RWPE2 (cell line): Measurements from ENCODE around the gene DEPDC4.

ENCODE experiments used
- ATAC-seq: fragments of 200-7000 bp; cut with Tn5 transposase; 3 replicates; pipeline ENCODE4 v1.9.1; 2021; ENCODE audit warnings: low read depth
- DNase-seq: peaks from one replicate; pipeline ENCODE4 v3.0.0-alpha.2; 2020; ENCODE audit warnings: low spot score
- H3K27ac ChIP-seq: fragments of 450-650 bp; 2 replicates; pipeline ENCODE4 v1.5.1; 2017; ENCODE audit warnings: mild to moderate bottlenecking; ENCODE audit not compliant: poor library complexity, severe bottlenecking
- H3K27me3 ChIP-seq: fragments of 250-450 bp; sonication (Bioruptor Pico); 2 replicates; pipeline ENCODE4 v1.5.1; 2021; ENCODE audit warnings: mild to moderate bottlenecking, moderate library complexity; ENCODE audit not compliant: insufficient read depth, poor library complexity, severe bottlenecking
- H3K36me3 ChIP-seq: fragments of 250-450 bp; sonication (Bioruptor Pico); 2 replicates; pipeline ENCODE4 v1.5.1; 2020; ENCODE audit warnings: low read depth, mild to moderate bottlenecking, moderate library complexity
- H3K4me1 ChIP-seq: fragments of 250-450 bp; sonication (Bioruptor Pico); 2 replicates; pipeline ENCODE4 v1.5.1; 2021; ENCODE audit warnings: mild to moderate bottlenecking, moderate library complexity; ENCODE audit not compliant: insufficient read depth, poor library complexity, severe bottlenecking
- H3K4me3 ChIP-seq: fragments of 250-450 bp; sonication (Bioruptor Pico); 2 replicates; pipeline ENCODE4 v1.5.1; 2021; ENCODE audit warnings: mild to moderate bottlenecking, moderate library complexity; ENCODE audit not compliant: severe bottlenecking
- H3K9me3 ChIP-seq: fragments of 250-450 bp; sonication (Bioruptor Pico); 2 replicates; pipeline ENCODE4 v1.5.1; 2021; ENCODE audit warnings: mild to moderate bottlenecking, moderate library complexity; ENCODE audit not compliant: severe bottlenecking
- TF ChIP-seq, protein P1 (sequence below): fragments of 450-650 bp; IDR thresholded peaks from one replicate; pipeline ENCODE4 v1.5.1; 2017; ENCODE audit warnings: mild to moderate bottlenecking, moderate library complexity; ENCODE audit not compliant: poor library complexity, severe bottlenecking

The DEPDC4 gene

GRCh38 chr12:100248886-100249285, 18.0 kb downstream of the DEPDC4 start:
- H3K36me3 ChIP-seq: no peaks in the 10 kb centered on the region
- H3K27me3 ChIP-seq: no peaks in the 10 kb centered on the region
- ATAC-seq (0 out of 3 replicates have a peak, but pooled peaks have one; percentile 27), DNase-seq (no peak)
- no peak overlapping the region for H3K4me3 ChIP-seq
- no peak overlapping the region for H3K27ac ChIP-seq
- H3K4me1 ChIP-seq: no peaks in the 10 kb centered on the region
- TF ChIP-seq, protein P1, sequence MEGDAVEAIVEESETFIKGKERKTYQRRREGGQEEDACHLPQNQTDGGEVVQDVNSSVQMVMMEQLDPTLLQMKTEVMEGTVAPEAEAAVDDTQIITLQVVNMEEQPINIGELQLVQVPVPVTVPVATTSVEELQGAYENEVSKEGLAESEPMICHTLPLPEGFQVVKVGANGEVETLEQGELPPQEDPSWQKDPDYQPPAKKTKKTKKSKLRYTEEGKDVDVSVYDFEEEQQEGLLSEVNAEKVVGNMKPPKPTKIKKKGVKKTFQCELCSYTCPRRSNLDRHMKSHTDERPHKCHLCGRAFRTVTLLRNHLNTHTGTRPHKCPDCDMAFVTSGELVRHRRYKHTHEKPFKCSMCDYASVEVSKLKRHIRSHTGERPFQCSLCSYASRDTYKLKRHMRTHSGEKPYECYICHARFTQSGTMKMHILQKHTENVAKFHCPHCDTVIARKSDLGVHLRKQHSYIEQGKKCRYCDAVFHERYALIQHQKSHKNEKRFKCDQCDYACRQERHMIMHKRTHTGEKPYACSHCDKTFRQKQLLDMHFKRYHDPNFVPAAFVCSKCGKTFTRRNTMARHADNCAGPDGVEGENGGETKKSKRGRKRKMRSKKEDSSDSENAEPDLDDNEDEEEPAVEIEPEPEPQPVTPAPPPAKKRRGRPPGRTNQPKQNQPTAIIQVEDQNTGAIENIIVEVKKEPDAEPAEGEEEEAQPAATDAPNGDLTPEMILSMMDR: no peak
- H3K9me3 ChIP-seq: no peaks in the 10 kb centered on the region

DNA sequence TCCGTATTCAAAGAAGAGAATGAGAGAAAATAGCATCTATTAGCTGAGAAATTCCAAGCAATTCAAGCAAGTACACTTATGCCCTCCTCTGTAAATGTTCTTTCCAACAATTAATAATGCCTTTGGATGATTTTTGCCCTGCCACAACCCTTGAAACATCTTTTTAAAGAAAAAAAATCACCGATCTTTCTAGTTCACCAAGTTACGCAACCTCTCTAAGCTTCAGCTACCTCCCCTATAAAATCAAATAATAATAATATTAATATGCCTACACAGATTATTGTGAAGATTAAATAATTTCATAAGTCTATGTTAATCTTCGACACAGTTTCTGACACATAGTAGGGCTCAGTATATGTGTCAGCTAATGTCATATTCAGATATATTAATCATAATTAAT, 19.1 kb downstream of the DEPDC4 start:
- Histone ChIP-seq H3K4me3 (no peak overlapping the region), H3K36me3 (no peaks in the 10 kb centered on the region), H3K9me3 (no peaks in the 10 kb centered on the region), H3K27ac (no peak overlapping the region), H3K4me1 (no peaks in the 10 kb centered on the region), H3K27me3 (no peaks in the 10 kb centered on the region)
- DNase-seq (no peak), ATAC-seq (no peak)
- TF ChIP-seq, protein P1: no peak

DNA sequence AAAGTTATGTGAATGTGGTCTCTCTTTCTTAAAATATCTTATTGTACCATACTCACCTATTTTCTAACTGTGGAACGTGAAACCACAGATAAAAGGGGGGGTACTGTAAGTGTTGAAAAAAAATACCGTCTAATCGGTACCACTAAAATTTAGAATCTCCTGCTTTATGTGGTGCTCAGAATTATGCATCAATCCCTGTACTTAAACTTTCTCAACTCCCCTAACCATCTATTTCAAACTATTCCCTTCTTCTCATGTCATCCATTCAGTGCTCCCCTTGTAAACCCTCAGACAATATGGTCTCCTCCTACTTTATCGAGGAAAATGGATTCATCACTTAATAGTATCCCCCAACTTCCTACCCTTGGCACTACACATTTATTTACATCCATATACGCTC, 23.7 kb downstream of the DEPDC4 start:
- Histone ChIP-seq H3K4me3 (no peak overlapping the region), H3K36me3 (no peaks in the 10 kb centered on the region), H3K4me1 (no peaks in the 10 kb centered on the region), H3K27ac (no peak overlapping the region), H3K27me3 (no peaks in the 10 kb centered on the region), H3K9me3 (no peaks in the 10 kb centered on the region)
- no peak for ATAC-seq
- TF ChIP-seq, protein P1: no peak
- no peak for DNase-seq

DNA sequence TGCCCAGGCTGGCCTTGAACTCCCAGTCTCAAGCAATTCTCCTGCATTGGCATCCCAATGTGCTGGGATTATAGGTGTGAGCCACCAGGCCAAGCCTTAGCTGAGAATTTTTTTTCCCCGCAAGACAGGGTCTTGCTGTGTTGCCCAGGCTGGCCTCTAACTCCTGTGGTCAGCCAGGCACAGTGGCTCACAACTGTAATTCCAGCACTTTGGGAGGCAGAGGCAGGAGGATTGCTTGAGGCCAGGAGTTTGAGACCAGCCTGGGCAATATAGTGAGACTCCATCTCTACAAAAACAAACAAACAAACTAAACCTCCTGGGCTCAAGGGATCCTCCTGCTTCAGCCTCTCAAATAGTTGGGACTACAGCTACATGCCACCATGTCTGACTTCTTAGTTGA, 27.3 kb downstream of the DEPDC4 start:
- H3K27ac ChIP-seq: no peak overlapping the region
- DNase-seq (no peak), ATAC-seq (no peak)
- H3K36me3 ChIP-seq: no peaks in the 10 kb centered on the region
- no peaks in the 10 kb centered on the region for H3K27me3 ChIP-seq
- no peak overlapping the region for H3K4me3 ChIP-seq
- H3K4me1 ChIP-seq: no peaks in the 10 kb centered on the region
- H3K9me3 ChIP-seq: no peaks in the 10 kb centered on the region
- TF ChIP-seq, protein P1: no peak

DNA sequence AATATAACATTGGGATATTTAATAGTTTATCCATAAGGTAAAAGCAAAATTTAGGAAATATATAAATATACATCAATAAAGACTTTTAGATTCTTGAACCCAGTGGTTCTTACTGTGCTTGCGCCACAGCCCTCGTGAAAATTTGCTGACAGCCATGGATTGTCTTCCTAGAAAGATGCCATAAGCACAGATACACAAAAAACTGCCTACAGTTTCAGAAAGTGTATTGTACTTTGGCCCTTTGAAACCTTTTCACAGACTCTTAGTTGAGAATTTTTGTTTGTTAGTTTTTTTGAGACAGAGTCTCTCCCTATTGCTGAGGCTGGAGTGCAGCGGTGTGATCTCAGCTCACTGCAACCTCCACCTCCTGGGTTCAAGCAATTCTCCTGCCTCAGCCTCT, 28.1 kb downstream of the DEPDC4 start:
- no peaks in the 10 kb centered on the region for H3K36me3 ChIP-seq
- TF ChIP-seq, protein P1: no peak
- ATAC-seq (no peak), DNase-seq (no peak)
- H3K4me3 ChIP-seq: no peak overlapping the region
- H3K9me3 ChIP-seq: no peaks in the 10 kb centered on the region
- no peaks in the 10 kb centered on the region for H3K27me3 ChIP-seq
- H3K4me1 ChIP-seq: no peaks in the 10 kb centered on the region
- no peak overlapping the region for H3K27ac ChIP-seq
